HL-60 (cell line): ENCODE results near the gene TPGS1.

ENCODE experiments used
- DNase-seq, 2 experiments: peaks; one replicate each; pipeline ENCODE4 v3.0.0-alpha.2; 2010 to 2020; ENCODE audit warnings: low read depth in 1 of 2, low spot score in 1 of 2
- H3K27ac ChIP-seq: fragments of 250-450 bp; sonication (Bioruptor Pico); replicated peaks from 2 replicates; pipeline ENCODE4 v1.5.1; 2020; ENCODE audit warnings: mild to moderate bottlenecking, moderate library complexity
- H3K27me3 ChIP-seq: fragments of 250-450 bp; sonication (Bioruptor Pico); 2 replicates; pipeline ENCODE4 v1.5.1; 2021; ENCODE audit warnings: mild to moderate bottlenecking, moderate library complexity; ENCODE audit not compliant: insufficient read depth, poor library complexity, severe bottlenecking
- H3K4me3 ChIP-seq: replicated peaks from 2 replicates; pipeline ENCODE4 v1.5.1; 2011; ENCODE audit warnings: mild to moderate bottlenecking, control low read depth, low read length; ENCODE audit not compliant: insufficient read depth
- GABPA ChIP-seq: IDR thresholded peaks from 2 replicates; pipeline ENCODE4 v1.6.1; 2012; ENCODE audit warnings: low read depth
- POLR2AphosphoS5 ChIP-seq: IDR thresholded peaks from 2 replicates; pipeline ENCODE4 v1.6.1; 2012; ENCODE audit warnings: low read depth
- SPI1 ChIP-seq: IDR thresholded peaks from 2 replicates; pipeline ENCODE4 v1.6.1; 2012; ENCODE audit warnings: low read depth, mild to moderate bottlenecking, borderline replicate concordance
- TF ChIP-seq, protein P1 (sequence below): IDR thresholded peaks from one replicate; pipeline ENCODE4 v1.5.1; 2011; ENCODE audit warnings: low read length, control low read depth, inconsistent platforms; ENCODE audit not compliant: insufficient read depth
- TF ChIP-seq, protein P2 (sequence below): IDR thresholded peaks from 2 replicates; pipeline ENCODE4 v1.6.1; 2012; ENCODE audit warnings: low read depth; ENCODE audit not compliant: insufficient replicate concordance

TPGS1 gene

DNA sequence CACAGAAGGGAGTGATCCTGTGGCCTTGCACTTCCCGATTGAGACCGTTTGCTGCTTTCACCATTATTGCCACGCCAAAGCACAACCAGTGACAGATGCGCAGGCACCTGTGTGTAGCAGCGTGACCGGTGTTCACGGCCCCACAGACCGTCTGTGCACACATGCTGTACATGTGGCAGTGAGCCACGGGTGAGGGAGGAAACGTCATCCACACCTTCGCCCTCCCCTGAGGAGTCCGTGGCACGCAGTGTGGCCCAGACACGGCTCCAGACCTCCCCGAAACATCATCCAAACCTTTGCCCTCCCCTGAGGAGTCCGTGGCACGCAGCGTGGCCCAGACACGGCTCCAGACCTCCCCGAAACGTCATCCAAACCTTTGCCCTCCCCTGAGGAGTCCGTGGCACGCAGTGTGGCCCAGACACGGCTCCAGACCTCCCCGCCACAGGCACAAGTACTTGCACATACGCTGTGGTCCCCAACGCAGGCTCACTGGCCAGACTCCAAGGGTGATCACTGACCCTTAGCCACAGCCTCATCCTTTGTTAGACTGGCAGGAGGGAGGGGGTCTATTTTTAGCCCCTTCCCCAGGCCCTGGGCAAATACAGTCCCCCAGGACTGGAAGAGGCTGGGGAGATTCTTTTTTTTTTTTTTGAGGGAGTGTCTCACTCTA lies 38.6 kb upstream of the TPGS1 start:
- DNase-seq = no peak
- TF ChIP-seq, protein P1, sequence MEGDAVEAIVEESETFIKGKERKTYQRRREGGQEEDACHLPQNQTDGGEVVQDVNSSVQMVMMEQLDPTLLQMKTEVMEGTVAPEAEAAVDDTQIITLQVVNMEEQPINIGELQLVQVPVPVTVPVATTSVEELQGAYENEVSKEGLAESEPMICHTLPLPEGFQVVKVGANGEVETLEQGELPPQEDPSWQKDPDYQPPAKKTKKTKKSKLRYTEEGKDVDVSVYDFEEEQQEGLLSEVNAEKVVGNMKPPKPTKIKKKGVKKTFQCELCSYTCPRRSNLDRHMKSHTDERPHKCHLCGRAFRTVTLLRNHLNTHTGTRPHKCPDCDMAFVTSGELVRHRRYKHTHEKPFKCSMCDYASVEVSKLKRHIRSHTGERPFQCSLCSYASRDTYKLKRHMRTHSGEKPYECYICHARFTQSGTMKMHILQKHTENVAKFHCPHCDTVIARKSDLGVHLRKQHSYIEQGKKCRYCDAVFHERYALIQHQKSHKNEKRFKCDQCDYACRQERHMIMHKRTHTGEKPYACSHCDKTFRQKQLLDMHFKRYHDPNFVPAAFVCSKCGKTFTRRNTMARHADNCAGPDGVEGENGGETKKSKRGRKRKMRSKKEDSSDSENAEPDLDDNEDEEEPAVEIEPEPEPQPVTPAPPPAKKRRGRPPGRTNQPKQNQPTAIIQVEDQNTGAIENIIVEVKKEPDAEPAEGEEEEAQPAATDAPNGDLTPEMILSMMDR = no peak

GRCh38 chr19:469833-470232 lies 37.5 kb upstream of the TPGS1 start:
- Histone ChIP-seq H3K27ac (no peak overlapping the region), H3K27me3 (no peaks in the 10 kb centered on the region), H3K4me3 (no peak overlapping the region)
- TF ChIP-seq SPI1 (no peak), POLR2AphosphoS5 (no peak), GABPA (no peak)
- TF ChIP-seq, protein P2, sequence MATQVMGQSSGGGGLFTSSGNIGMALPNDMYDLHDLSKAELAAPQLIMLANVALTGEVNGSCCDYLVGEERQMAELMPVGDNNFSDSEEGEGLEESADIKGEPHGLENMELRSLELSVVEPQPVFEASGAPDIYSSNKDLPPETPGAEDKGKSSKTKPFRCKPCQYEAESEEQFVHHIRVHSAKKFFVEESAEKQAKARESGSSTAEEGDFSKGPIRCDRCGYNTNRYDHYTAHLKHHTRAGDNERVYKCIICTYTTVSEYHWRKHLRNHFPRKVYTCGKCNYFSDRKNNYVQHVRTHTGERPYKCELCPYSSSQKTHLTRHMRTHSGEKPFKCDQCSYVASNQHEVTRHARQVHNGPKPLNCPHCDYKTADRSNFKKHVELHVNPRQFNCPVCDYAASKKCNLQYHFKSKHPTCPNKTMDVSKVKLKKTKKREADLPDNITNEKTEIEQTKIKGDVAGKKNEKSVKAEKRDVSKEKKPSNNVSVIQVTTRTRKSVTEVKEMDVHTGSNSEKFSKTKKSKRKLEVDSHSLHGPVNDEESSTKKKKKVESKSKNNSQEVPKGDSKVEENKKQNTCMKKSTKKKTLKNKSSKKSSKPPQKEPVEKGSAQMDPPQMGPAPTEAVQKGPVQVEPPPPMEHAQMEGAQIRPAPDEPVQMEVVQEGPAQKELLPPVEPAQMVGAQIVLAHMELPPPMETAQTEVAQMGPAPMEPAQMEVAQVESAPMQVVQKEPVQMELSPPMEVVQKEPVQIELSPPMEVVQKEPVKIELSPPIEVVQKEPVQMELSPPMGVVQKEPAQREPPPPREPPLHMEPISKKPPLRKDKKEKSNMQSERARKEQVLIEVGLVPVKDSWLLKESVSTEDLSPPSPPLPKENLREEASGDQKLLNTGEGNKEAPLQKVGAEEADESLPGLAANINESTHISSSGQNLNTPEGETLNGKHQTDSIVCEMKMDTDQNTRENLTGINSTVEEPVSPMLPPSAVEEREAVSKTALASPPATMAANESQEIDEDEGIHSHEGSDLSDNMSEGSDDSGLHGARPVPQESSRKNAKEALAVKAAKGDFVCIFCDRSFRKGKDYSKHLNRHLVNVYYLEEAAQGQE = no peak
- TF ChIP-seq, protein P1 = no peak
- no peak for DNase-seq

More for the DNA sequence above, 38.6 kb upstream of the TPGS1 start:
- Histone ChIP-seq H3K27me3 (no peaks in the 10 kb centered on the region), H3K27ac (no peak overlapping the region), H3K4me3 (no peak overlapping the region)

DNA sequence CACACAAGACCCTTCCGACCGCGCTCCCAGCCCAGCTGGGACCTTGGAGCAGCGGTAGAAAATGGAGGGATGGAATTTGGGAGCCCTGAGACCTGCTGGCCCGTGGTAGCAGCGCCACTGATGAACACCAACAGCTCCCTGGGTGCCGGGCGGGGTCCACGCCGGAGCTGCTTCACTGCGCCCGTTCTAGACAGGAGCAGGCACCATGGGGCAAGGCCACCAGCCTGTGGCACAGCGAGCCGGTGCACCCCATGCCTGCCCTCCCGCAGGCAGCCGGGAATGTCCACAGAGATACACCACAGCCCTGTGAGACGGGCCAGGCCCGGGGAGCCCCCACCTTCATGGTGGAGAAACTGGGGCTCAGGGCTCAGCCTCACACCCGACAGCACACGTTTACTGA lies 36.6 kb upstream of the TPGS1 start:
- H3K4me3 ChIP-seq = no peak overlapping the region
- no peak for TF ChIP-seq SPI1
- TF ChIP-seq POLR2AphosphoS5 = no peak
- TF ChIP-seq, protein P1 = no peak
- TF ChIP-seq, protein P2 = no peak
- no peak for TF ChIP-seq GABPA
- no peak overlapping the region for H3K27ac ChIP-seq
- no peak for DNase-seq
- no peaks in the 10 kb centered on the region for H3K27me3 ChIP-seq
